Measurements from ENCODE around the gene LY9.

GRCh38 chr1:160748878-160749269 is 47.1 kb upstream of the LY9 start:
- TF ChIP-seq CTCF (IDR thresholded peaks at IDR 0.05) (no peak), POLR2A (IDR thresholded peaks at IDR 0.05) (no peak)

Data from testis (tissue), 2 donors.